ENCODE results near the gene SLCO2B1.

SLCO2B1 gene

DNA sequence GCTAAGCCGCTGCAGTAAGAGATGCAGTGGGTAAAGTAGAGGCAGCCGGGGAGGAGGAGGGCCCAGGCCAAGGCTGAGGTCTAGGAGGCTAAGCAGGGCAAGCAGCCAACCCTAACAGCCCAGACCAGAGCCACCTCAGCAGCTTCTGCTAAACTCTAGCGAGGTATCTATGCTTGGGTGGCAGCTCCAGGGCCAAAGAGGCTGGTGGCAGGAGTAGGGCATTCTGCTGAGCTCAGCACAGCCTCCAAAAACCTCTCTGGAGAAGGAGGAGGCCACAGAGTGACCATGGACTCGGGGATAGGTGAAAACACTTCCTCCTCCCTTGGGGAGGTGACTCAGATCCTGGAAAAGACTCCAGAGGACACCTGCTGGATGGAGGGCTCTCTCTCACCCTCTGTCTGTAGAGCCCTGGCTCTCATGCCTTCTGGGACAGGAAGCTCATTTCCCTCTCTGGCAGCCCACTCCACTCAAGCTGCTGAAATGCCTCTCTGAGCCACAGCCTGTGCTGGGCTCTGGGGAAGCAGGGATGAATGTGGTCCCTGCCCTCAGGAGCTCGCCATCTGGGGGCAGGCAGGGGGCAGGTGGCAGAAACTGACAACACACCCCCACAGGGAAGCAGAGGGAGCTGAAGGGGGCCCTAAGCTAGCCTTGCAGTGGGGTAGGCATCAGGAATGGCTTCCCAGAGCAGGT, 73.2 kb downstream of the SLCO2B1 start:
- TF ChIP-seq, protein P1, sequence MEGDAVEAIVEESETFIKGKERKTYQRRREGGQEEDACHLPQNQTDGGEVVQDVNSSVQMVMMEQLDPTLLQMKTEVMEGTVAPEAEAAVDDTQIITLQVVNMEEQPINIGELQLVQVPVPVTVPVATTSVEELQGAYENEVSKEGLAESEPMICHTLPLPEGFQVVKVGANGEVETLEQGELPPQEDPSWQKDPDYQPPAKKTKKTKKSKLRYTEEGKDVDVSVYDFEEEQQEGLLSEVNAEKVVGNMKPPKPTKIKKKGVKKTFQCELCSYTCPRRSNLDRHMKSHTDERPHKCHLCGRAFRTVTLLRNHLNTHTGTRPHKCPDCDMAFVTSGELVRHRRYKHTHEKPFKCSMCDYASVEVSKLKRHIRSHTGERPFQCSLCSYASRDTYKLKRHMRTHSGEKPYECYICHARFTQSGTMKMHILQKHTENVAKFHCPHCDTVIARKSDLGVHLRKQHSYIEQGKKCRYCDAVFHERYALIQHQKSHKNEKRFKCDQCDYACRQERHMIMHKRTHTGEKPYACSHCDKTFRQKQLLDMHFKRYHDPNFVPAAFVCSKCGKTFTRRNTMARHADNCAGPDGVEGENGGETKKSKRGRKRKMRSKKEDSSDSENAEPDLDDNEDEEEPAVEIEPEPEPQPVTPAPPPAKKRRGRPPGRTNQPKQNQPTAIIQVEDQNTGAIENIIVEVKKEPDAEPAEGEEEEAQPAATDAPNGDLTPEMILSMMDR (IDR thresholded peaks at IDR 0.05; ENCODE audit: low read depth, low read length), result no peak
- DNase-seq (ENCODE audit: extremely low read depth, low read depth), result no peak

DNA sequence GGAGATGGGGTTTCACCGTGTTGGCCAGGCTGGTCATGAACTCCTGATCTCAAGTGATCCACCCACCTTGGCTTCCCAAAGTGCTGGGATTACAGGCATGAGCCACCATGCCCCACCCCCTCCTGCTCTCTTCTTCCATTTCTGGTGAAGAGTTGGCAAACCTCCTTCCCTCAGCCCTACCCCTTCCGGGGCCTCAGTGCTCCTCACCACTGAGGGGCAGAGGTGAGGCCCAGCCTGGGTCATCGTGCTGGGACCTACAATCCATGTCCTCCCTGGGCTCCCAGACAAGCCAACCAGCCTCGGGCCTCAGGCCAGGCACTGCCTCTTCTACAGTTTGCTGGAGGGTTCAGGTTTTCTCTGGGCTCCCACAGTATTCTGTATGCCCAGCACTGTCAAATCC, 74.9 kb downstream of the SLCO2B1 start:
- TF ChIP-seq, protein P1 (IDR thresholded peaks at IDR 0.05; ENCODE audit: low read depth, low read length), result no peak
- DNase-seq (ENCODE audit: extremely low read depth, low read depth), result no peak

DNA sequence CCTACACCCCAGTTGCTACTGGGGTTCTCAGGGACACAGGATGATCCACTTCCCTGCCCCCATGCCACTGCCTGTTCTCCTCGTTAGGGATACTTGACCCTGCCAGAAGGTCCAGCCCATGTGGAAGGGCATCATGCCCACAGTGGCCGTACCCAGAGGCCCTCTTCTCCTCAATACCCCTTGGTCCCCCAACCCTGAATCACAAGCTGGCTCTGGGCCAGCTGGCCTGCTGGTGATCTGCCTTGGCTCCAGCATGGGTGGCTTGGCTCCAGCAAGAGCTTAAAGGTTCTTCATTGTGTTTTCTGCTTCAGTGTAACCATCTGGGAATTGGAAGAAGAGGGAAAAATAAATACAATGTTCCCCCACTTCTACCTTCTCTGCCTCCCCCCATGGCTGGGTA, 78.6 kb downstream of the SLCO2B1 start:
- TF ChIP-seq, protein P1 (IDR thresholded peaks at IDR 0.05; ENCODE audit: low read depth, low read length), result no peak
- no peak for DNase-seq (ENCODE audit: extremely low read depth, low read depth)

DNA sequence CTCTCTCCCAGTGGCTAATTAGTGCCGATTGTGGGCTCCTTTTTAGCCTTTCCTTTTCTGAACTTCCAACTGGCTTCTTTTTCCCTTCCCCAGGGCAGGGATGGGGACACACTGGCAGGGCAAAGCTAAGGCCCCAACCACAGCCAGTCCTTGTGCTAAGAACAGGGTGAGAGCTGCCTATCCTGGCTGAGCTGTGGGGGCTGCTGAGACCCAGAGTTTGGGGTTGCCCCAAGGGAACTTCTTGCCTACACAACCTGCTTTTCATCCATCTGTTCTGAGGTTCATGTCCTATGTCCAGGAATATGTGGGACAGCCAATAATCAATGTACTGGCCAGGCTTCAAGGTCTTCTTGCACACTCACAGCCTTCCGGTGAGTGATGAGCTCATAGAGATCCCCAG, 79.7 kb downstream of the SLCO2B1 start:
- TF ChIP-seq, protein P1 (IDR thresholded peaks at IDR 0.05; ENCODE audit: low read depth, low read length), result no peak
- DNase-seq (ENCODE audit: extremely low read depth, low read depth), result no peak

DNA sequence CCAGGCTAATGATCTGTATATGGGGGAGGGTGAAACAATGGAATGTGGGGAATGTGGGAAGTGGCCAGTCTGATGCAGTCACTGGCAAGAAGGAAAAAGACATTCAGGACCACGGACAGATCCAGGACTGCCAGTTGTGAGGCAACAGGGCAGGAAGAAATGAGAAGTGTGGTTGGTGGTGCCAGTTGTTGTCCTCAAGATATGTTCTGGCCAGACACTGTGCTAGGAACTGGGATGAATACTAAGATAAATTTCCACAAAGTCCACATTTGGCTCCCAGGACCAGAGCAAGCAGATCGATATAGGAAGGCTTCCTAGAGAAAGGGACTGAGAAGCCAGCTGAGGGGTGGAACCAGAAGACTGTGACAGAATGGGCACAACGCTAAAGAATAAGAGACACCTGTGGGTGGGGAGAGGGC, 82.9 kb downstream of the SLCO2B1 start:
- TF ChIP-seq, protein P1 (IDR thresholded peaks at IDR 0.05; ENCODE audit: low read depth, low read length), result no peak
- no peak for DNase-seq (ENCODE audit: extremely low read depth, low read depth)

DNA sequence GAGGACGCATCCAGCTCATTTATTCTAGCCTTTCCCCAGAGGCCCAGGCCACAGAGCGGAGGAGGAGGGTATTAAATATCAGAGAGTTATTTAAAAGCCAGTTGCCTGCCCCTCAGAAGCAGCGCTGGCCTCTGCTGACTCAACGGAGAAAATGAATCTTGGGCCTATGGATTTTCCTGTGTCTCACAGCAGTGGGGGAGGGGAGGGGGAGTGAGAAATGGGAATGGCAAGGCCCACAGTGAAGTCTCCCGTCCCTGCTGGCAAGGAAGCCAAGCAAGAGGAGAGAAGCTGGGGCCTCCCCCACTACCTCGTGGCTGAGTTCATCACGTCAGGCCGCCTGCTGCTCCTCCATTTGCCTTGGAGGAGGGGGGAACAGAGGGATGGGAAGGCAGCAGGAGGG, 85.2 kb downstream of the SLCO2B1 start:
- TF ChIP-seq, protein P1 (IDR thresholded peaks at IDR 0.05; ENCODE audit: low read depth, low read length), result no peak
- DNase-seq (ENCODE audit: extremely low read depth, low read depth), result no peak

DNA sequence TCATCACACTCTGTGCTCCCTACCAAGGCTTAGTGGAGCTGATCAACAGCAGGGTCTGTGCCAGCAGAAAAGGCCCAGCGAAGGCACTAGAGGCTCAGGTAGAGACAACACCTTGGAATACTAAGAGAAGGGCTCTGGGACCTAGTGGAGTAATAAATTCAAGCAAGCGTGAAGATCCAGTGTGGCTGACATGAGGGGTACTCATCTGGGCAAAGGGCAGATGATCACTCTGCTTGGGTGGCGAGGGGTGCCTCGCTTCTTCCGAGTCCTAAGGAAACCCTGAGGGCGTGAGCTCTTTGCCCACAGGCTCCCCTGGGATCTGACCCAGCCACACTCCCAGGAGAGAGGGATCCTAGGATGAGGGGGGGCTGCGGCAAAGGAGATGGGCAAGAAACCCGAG, 86.1 kb downstream of the SLCO2B1 start:
- no peak for DNase-seq (ENCODE audit: extremely low read depth, low read depth)
- TF ChIP-seq, protein P1 (IDR thresholded peaks at IDR 0.05; ENCODE audit: low read depth, low read length), result no peak

Data from AG09319 (cell line).